Memory B cell (primary cell): ENCODE results near the gene GRK3.
"Not testable (repeated sequence)": the region's sequence is repeated elsewhere in the genome, so short reads cannot be mapped to it uniquely, and the experiment has no call there.

Experiments used
- ATAC-seq: fragments of 150-1000 bp; cut with Tn5 transposase; 2 replicates; pipeline ENCODE4 v1.10.0; 2021; ENCODE audit warnings: low read depth, mild to moderate bottlenecking, moderate library complexity
- DNase-seq, 2 donors: peaks; one replicate each; pipeline ENCODE4 v3.0.0; 2022; ENCODE audit warnings: low spot score in 2 of 2
- H3K27ac Mint-ChIP-seq: one replicate; pipeline ENCODE4 v1.8.0; 2022; ENCODE audit warnings: mild to moderate bottlenecking, moderate library complexity, mixed read lengths
- H3K27me3 Mint-ChIP-seq: one replicate; pipeline ENCODE4 v1.8.0; 2022; ENCODE audit warnings: mixed read lengths
- H3K36me3 Mint-ChIP-seq: one replicate; pipeline ENCODE4 v1.8.0; 2022; ENCODE audit warnings: mild to moderate bottlenecking, mixed read lengths
- H3K4me1 Mint-ChIP-seq: one replicate; pipeline ENCODE4 v1.8.0; 2022; ENCODE audit warnings: mixed read lengths
- H3K4me3 Mint-ChIP-seq: one replicate; pipeline ENCODE4 v1.8.0; 2022; ENCODE audit warnings: mild to moderate bottlenecking, moderate library complexity, mixed read lengths
- H3K9me3 Mint-ChIP-seq: one replicate; pipeline ENCODE4 v1.8.0; 2022; ENCODE audit warnings: mixed read lengths

Gene GRK3

GRCh38 chr22:25605565-25605964, 41.1 kb downstream of the GRK3 start:
- H3K27me3 Mint-ChIP-seq, H3K27ac Mint-ChIP-seq, ATAC-seq, H3K36me3 Mint-ChIP-seq, DNase-seq, H3K4me3 Mint-ChIP-seq, H3K9me3 Mint-ChIP-seq: not testable (repeated sequence)
- H3K4me1 Mint-ChIP-seq, result peaks cover 22% of the 10 kb centered on the region

GRCh38 chr22:25611284-25611683, 46.8 kb downstream of the GRK3 start:
- peaks cover 29% of the 10 kb centered on the region for H3K36me3 Mint-ChIP-seq
- H3K4me1 Mint-ChIP-seq, H3K27ac Mint-ChIP-seq, H3K9me3 Mint-ChIP-seq, H3K27me3 Mint-ChIP-seq, DNase-seq, H3K4me3 Mint-ChIP-seq, ATAC-seq: not testable (repeated sequence)

- H3K4me1 Mint-ChIP-seq, result peaks cover 15% of the 10 kb centered on the region
- H3K27ac Mint-ChIP-seq, H3K9me3 Mint-ChIP-seq: not testable (repeated sequence)
Observed at GRCh38 chr22:25613131-25613530, 48.7 kb downstream of the GRK3 start.

DNA sequence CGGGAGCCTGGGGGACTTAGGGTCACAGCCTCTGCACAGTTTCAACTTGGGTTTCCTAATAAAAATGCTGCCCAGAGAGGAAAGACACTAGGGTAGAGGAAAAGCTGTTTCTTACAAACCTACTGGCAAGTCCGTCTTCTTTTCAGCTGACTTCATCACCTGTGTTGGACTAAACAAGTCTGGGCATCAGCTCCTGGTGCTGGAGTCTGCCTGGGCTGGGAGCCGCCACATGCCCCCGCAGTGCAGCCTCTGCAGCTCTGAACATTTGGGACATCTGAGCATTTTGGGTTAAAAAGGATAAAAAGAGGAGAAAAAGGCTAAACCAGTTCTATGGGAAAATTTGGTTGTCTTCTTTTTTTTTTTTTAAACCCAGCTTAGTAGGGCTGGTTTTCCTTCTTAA, 49.1 kb downstream of the GRK3 start:
- Mint-ChIP-seq H3K4me1 (peaks cover 19% of the 10 kb centered on the region), H3K36me3 (peaks cover 27% of the 10 kb centered on the region)
- not testable (repeated sequence) for DNase-seq, H3K27ac Mint-ChIP-seq, H3K9me3 Mint-ChIP-seq, H3K4me3 Mint-ChIP-seq, H3K27me3 Mint-ChIP-seq, ATAC-seq

More at GRCh38 chr22:25613131-25613530, 48.7 kb downstream of the GRK3 start:
- H3K27me3 Mint-ChIP-seq, H3K4me3 Mint-ChIP-seq, ATAC-seq, DNase-seq: not testable (repeated sequence)
- peaks cover 29% of the 10 kb centered on the region for H3K36me3 Mint-ChIP-seq

- peaks cover 23% of the 10 kb centered on the region for H3K4me1 Mint-ChIP-seq
- ATAC-seq, DNase-seq, H3K9me3 Mint-ChIP-seq, H3K4me3 Mint-ChIP-seq, H3K27me3 Mint-ChIP-seq: not testable (repeated sequence)
- peaks cover 28% of the 10 kb centered on the region for H3K36me3 Mint-ChIP-seq
- peak overlapping the region; percentile 35 for H3K27ac Mint-ChIP-seq
Observed at GRCh38 chr22:25614791-25615190, 50.3 kb downstream of the GRK3 start.

DNA sequence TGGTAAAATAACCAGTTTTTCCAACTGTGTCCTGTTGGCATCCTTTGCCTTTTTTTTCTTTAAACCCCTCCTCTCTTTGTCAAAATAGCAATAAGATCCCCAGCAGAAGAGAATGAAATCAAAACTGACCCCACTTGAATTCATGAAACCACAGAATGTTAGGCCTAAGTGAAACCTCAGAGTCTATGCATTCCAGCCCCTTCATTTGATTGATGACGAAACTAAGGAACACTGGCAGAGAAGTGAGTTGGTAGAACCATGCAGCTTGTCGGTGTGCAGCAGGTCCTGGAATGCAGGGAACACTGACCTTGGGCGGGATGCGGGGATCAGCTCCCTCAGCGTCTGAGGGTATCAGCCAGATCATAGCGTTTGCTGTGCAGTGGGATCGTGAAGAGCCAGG, 57.5 kb downstream of the GRK3 start:
- Mint-ChIP-seq H3K4me1 (peaks cover 57% of the 10 kb centered on the region), H3K36me3 (peaks cover 22% of the 10 kb centered on the region), H3K9me3 (no peaks in the 10 kb centered on the region), H3K27ac (peak overlapping the region; percentile 45), H3K4me3 (no peak overlapping the region), H3K27me3 (no peaks in the 10 kb centered on the region)
- no peak for DNase-seq
- no peak for ATAC-seq

DNA sequence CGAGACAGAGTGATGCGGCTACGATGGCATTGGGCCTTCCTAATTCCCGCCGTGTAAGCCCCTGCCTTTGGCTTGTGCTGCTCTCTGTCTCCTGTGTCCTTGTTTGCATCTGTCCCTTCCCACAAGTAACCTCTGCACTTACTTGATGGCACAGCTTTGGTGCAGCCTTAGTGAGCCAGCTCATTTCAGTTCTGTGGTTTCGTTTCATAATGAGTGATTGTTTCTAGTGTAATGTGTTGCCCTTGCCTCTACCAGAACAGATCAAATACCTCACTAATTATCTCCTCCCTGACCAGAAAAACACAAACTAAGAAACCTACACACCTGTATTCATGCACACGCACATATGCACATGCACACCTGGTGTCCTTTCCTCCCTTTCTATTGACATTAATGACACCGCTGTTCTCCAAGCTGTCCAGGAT, 58.8 kb downstream of the GRK3 start:
- no peak for DNase-seq
- Mint-ChIP-seq H3K9me3 (no peaks in the 10 kb centered on the region), H3K4me1 (peaks cover 50% of the 10 kb centered on the region), H3K36me3 (peaks cover 22% of the 10 kb centered on the region), H3K27me3 (no peaks in the 10 kb centered on the region), H3K27ac (peak overlapping the region; percentile 45), H3K4me3 (peak overlapping the region; percentile 48)
- no peak for ATAC-seq

DNA sequence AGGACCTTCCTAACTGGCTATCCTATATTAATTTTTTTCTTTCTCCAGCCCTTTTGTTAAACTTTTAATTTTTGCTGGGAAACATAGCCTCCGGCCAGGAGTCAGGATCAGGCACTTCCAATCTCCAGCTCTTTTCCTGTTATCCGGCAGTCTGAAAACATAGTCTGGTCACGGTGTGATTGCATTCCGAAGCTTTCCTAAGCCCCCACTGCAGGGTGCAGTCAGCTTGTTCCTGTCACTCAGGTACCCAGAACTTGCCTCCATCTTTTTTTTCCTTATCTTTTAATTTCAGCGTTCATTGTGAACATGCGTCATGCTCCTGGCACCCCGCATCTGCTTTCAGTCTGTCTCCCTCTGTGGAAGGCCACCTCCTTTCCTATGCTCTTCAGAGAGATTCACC, 59.4 kb downstream of the GRK3 start:
- H3K27me3 Mint-ChIP-seq, result no peaks in the 10 kb centered on the region
- H3K4me1 Mint-ChIP-seq, result peaks cover 45% of the 10 kb centered on the region

GRCh38 chr22:25624476-25624875, 60.0 kb downstream of the GRK3 start:
- H3K4me1 Mint-ChIP-seq, result peaks cover 45% of the 10 kb centered on the region
- H3K4me3 Mint-ChIP-seq, result no peak overlapping the region
- no peak overlapping the region for H3K27ac Mint-ChIP-seq
- DNase-seq, result no peak
- no peak for ATAC-seq
- no peaks in the 10 kb centered on the region for H3K27me3 Mint-ChIP-seq
- H3K36me3 Mint-ChIP-seq, result peaks cover 22% of the 10 kb centered on the region
- H3K9me3 Mint-ChIP-seq, result no peaks in the 10 kb centered on the region

More for the DNA sequence above, 59.4 kb downstream of the GRK3 start:
- DNase-seq (no peak), ATAC-seq (no peak)
- Mint-ChIP-seq H3K27ac (peak overlapping the region; percentile 45), H3K4me3 (no peak overlapping the region), H3K9me3 (no peaks in the 10 kb centered on the region), H3K36me3 (peaks cover 22% of the 10 kb centered on the region)

DNA sequence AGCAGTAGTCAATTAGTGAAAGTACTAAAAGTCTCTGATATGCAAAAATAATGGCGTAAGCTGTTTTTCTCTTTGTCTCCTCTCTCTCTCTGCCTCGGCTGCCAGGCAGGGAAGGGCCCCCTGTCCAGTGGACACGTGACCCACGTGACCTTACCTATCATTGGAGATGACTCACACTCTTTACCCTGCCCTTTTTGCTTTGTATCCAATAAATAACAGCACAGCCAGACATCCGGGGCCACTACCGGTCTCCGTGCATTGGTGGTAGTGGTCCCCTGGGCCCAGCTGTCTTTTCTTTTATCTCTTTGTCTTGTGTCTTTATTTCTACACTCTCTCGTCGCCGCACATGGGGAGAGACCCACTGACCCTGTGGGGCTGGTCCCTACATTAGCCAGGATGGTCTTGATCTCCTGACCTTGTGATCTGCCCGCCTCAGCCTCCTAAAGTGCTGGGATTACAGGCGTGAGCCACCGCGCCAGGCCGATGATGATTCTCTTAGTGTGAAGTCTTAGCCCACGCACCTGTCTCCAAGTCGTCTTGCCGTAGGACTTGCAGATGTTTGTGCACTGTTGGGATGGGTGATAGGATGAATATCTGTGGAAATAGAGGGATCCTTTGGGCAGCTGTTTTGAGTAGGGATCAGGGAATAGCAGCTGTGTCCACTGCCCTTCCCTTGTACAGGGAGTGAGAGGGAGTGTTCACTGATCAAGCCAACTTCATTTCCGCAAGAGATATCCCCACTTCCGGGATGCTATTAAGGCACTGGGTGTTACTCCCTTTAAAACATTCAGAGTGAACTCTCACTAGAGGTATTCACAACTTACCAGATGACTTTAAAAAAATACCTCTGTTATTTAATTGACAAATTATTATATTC, 61.5 kb downstream of the GRK3 start:
- H3K9me3 Mint-ChIP-seq, H3K27me3 Mint-ChIP-seq, ATAC-seq, DNase-seq: not testable (repeated sequence)
- Mint-ChIP-seq H3K27ac (peak overlapping the region; percentile 48), H3K4me1 (peaks cover 38% of the 10 kb centered on the region), H3K36me3 (peaks cover 16% of the 10 kb centered on the region), H3K4me3 (peak overlapping the region; percentile 67)

- peaks cover 16% of the 10 kb centered on the region for H3K36me3 Mint-ChIP-seq
- ATAC-seq (peak; percentile 73), DNase-seq (peak in 1 of 2 donors; percentile 6)
- H3K4me1 Mint-ChIP-seq, result peaks cover 40% of the 10 kb centered on the region
- no peaks in the 10 kb centered on the region for H3K27me3 Mint-ChIP-seq
- H3K27ac Mint-ChIP-seq, result peak overlapping the region; percentile 22
- no peaks in the 10 kb centered on the region for H3K9me3 Mint-ChIP-seq
- peak overlapping the region; percentile 18 for H3K4me3 Mint-ChIP-seq
Observed at GRCh38 chr22:25626624-25626990, 62.1 kb downstream of the GRK3 start.

GRCh38 chr22:25627271-25627852, 62.9 kb downstream of the GRK3 start:
- no peaks in the 10 kb centered on the region for H3K9me3 Mint-ChIP-seq
- peaks cover 36% of the 10 kb centered on the region for H3K4me1 Mint-ChIP-seq
- no peak overlapping the region for H3K27ac Mint-ChIP-seq
- no peaks in the 10 kb centered on the region for H3K27me3 Mint-ChIP-seq
- DNase-seq (peak in 1 of 2 donors; percentile 23), ATAC-seq (peak; percentile 86)
- peaks cover 13% of the 10 kb centered on the region for H3K36me3 Mint-ChIP-seq
- no peak overlapping the region for H3K4me3 Mint-ChIP-seq

DNA sequence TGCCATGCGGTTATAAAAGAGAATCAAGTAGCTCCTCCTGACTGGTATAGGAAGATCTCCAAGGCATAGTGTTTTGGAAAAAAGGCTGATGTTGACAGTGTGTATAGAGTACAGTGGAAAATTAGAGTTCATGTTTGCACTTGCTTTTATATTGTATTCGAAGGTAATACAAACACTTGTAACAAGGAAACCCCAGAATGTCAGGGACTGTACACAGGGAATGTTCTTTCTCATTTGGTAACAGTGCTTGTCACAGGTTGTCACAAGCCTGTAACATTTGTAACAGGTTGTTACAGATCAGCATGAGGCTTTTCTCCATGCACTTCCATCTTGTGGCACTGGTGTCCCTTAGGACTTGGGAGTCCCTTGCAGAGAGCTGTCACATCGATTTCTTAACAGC, 64.0 kb downstream of the GRK3 start:
- Mint-ChIP-seq H3K27me3 (no peaks in the 10 kb centered on the region), H3K27ac (no peak overlapping the region), H3K4me1 (peaks cover 28% of the 10 kb centered on the region), H3K9me3 (no peaks in the 10 kb centered on the region), H3K36me3 (peaks cover 8% of the 10 kb centered on the region), H3K4me3 (no peak overlapping the region)
- no peak for DNase-seq
- ATAC-seq, result no peak

GRCh38 chr22:25629613-25630012, 65.1 kb downstream of the GRK3 start:
- H3K4me1 Mint-ChIP-seq, result peaks cover 25% of the 10 kb centered on the region
- H3K9me3 Mint-ChIP-seq, result no peaks in the 10 kb centered on the region
- H3K27ac Mint-ChIP-seq, result no peak overlapping the region
- no peak overlapping the region for H3K4me3 Mint-ChIP-seq
- no peaks in the 10 kb centered on the region for H3K27me3 Mint-ChIP-seq
- ATAC-seq, result no peak
- no peak for DNase-seq
- no peaks in the 10 kb centered on the region for H3K36me3 Mint-ChIP-seq
